NOMO-1 (cell line): Measurements from ENCODE around the gene DYRK1B.
A peak's percentile ranks its signal among the peaks of the same experiment; 100 is the strongest.

ENCODE experiments used
- DNase-seq, 2 experiments: peaks; one replicate each; lab custom pipeline; 2025; ENCODE audit not compliant: unreplicated experiment in 2 of 2; lab: John Stamatoyannopoulos, UW

Gene DYRK1B

GRCh38 chr19:39864118-39864517 is 30.2 kb upstream of the DYRK1B start:
- DNase-seq: no peak

GRCh38 chr19:39858541-39858940 is 24.6 kb upstream of the DYRK1B start:
- no peak for DNase-seq

- DNase-seq: no peak
Observed at GRCh38 chr19:39852882-39853281, 18.9 kb upstream of the DYRK1B start.

- no peak for DNase-seq
Observed at GRCh38 chr19:39850892-39851291, 16.9 kb upstream of the DYRK1B start.

- DNase-seq: no peak
Observed at GRCh38 chr19:39848392-39848791, 14.4 kb upstream of the DYRK1B start.

- DNase-seq: no peak
Observed at GRCh38 chr19:39847525-39847924, 13.6 kb upstream of the DYRK1B start.

- DNase-seq: no peak
Observed at GRCh38 chr19:39846678-39847486, 12.9 kb upstream of the DYRK1B start.

- peak; percentile 83 to 90 for DNase-seq
Observed at GRCh38 chr19:39845933-39846677, 12.1 kb upstream of the DYRK1B start, which contains the start of gene FBL. FBL (minus strand) TSS chr19:39846379; CDS start chr19:39846300, 79 bp downstream.

GRCh38 chr19:39845584-39845932 is 11.6 kb upstream of the DYRK1B start:
- no peak for DNase-seq

- peak in 1 of 2 experiments; percentile 21 for DNase-seq
Observed at GRCh38 chr19:39845172-39845571, 11.2 kb upstream of the DYRK1B start.

GRCh38 chr19:39843919-39844793 is 10.2 kb upstream of the DYRK1B start:
- DNase-seq: peak; percentile 8 to 50

GRCh38 chr19:39842693-39843435 is 8.9 kb upstream of the DYRK1B start:
- no peak for DNase-seq

- no peak for DNase-seq
Observed at GRCh38 chr19:39841041-39841440, 7.1 kb upstream of the DYRK1B start.

- DNase-seq: no peak
Observed at GRCh38 chr19:39840492-39840891, 6.5 kb upstream of the DYRK1B start.

GRCh38 chr19:39839678-39840327 is 5.8 kb upstream of the DYRK1B start:
- no peak for DNase-seq

GRCh38 chr19:39838569-39838968 is 4.6 kb upstream of the DYRK1B start:
- no peak for DNase-seq

GRCh38 chr19:39837978-39838377 is 4.0 kb upstream of the DYRK1B start:
- no peak for DNase-seq

- no peak for DNase-seq
Observed at GRCh38 chr19:39834287-39834841, 402 bp upstream of the DYRK1B start.

GRCh38 chr19:39833160-39833463 is 850 bp downstream of the DYRK1B start:
- DNase-seq: no peak
